Measurements from ENCODE around the gene ERCC3. TPM values are rescaled to one million over a fixed set of nuclear protein-coding genes. Genes with fewer than 3 reads are reported as not detected.

Gene ERCC3
- total RNA-seq, 1 experiment from 2014 or later, result 52.7 TPM

DNA sequence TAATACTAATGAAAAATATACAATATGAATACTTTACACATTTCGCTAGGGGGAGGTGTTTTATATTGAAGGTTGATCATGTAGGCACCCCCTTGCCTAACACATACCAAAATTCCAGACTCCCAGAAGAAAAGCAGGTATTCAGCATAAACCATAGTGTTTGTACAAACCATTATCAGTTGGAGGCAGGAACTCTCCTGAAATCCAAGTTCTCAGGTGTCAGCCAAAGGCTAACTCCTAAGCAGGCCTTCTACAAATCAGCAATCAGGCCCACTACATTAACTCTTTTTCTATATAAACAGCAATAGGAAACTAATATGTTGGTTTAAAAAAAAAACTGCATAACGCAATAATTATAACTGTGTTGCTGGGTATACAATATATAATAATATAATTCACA lies 49.3 kb upstream of the ERCC3 start:
- Histone ChIP-seq H2AFZ (ENCODE audit: low read depth, low read length, poor library complexity, severe bottlenecking) (no peak overlapping the region), H3K36me3 (ENCODE audit: control insufficient read depth in 1 of 2, insufficient read depth in 2 of 2, low read length in 2 of 2) (no peaks in the 10 kb centered on the region), H3K4me1 (ENCODE audit: control insufficient read depth in 1 of 2, insufficient read depth in 2 of 2, low read length in 2 of 2) (no peaks in the 10 kb centered on the region), H3K9me2 (ENCODE audit: insufficient read depth) (no peaks in the 10 kb centered on the region), H3K9ac (ENCODE audit: low read length) (no peak overlapping the region), H3K9me3 (ENCODE audit: control insufficient read depth in 1 of 2, insufficient read depth in 1 of 2, low read depth in 1 of 2, low read length in 2 of 2) (no peaks in the 10 kb centered on the region), H3K4me3 (replicated peaks in 1 of 2; ENCODE audit: low read depth in 1 of 2, low read length in 2 of 2) (no peak overlapping the region), H3K79me2 (ENCODE audit: insufficient read depth, low read length) (peaks cover 31% of the 10 kb centered on the region), H3K4me2 (ENCODE audit: low read length) (no peak overlapping the region), H4K20me1 (ENCODE audit: insufficient read depth) (no peaks in the 10 kb centered on the region), H3K27me3 (ENCODE audit: insufficient read depth, low read length) (no peaks in the 10 kb centered on the region), H3K27ac (ENCODE audit: low read depth, low read length) (no peak overlapping the region)
- CTCF ChIA-PET, result no interaction called here
- intact Hi-C loops (cut with micrococcal nuclease), result no loop called here
- TF ChIP-seq SIN3A (IDR thresholded peaks at IDR 0.05; ENCODE audit: low read depth), result no peak
- no peak for TF ChIP-seq ZNF274 (IDR thresholded peaks at IDR 0.05; ENCODE audit: low read depth, low read length)
- ATAC-seq (no peak), DNase-seq (ENCODE audit: low read depth, low spot score) (no peak)
- no TSS peak for BruUV-seq (replicated peaks)
- POLR2A ChIA-PET, result no interaction called here
- RAD21 ChIA-PET (ENCODE audit: low non-redundant PET in 1 of 2, low total read pairs in 2 of 2, uncharacterized antibody in 2 of 2, unreplicated experiment in 2 of 2), result no interaction called here

GRCh38 chr2:127342101-127342500 lies 48.2 kb upstream of the ERCC3 start:
- intact Hi-C loops (cut with micrococcal nuclease), result no loop called here
- Histone ChIP-seq H3K9ac (ENCODE audit: low read length) (no peak overlapping the region), H3K9me2 (ENCODE audit: insufficient read depth) (no peaks in the 10 kb centered on the region), H2AFZ (ENCODE audit: low read depth, low read length, poor library complexity, severe bottlenecking) (no peak overlapping the region), H3K79me2 (ENCODE audit: insufficient read depth, low read length) (peaks cover 30% of the 10 kb centered on the region), H3K27ac (ENCODE audit: low read depth, low read length) (no peak overlapping the region), H3K27me3 (ENCODE audit: insufficient read depth, low read length) (no peaks in the 10 kb centered on the region), H3K4me3 (replicated peaks in 1 of 2; ENCODE audit: low read depth in 1 of 2, low read length in 2 of 2) (no peak overlapping the region), H3K36me3 (ENCODE audit: control insufficient read depth in 1 of 2, insufficient read depth in 2 of 2, low read length in 2 of 2) (no peaks in the 10 kb centered on the region), H3K4me1 (ENCODE audit: control insufficient read depth in 1 of 2, insufficient read depth in 2 of 2, low read length in 2 of 2) (no peaks in the 10 kb centered on the region), H4K20me1 (ENCODE audit: insufficient read depth) (no peaks in the 10 kb centered on the region), H3K9me3 (ENCODE audit: control insufficient read depth in 1 of 2, insufficient read depth in 1 of 2, low read depth in 1 of 2, low read length in 2 of 2) (no peaks in the 10 kb centered on the region), H3K4me2 (ENCODE audit: low read length) (no peak overlapping the region)
- ChIA-PET RAD21 (ENCODE audit: low non-redundant PET in 1 of 2, low total read pairs in 2 of 2, uncharacterized antibody in 2 of 2, unreplicated experiment in 2 of 2) (no interaction called here), POLR2A (no interaction called here), CTCF (no interaction called here)
- no peak for ATAC-seq
- no peak for TF ChIP-seq SP1 (IDR thresholded peaks at IDR 0.05; ENCODE audit: low read depth)
- TF ChIP-seq ZNF274 (IDR thresholded peaks at IDR 0.05; ENCODE audit: low read depth, low read length), result no peak
- TF ChIP-seq EGR1 (IDR thresholded peaks at IDR 0.05; ENCODE audit: low read depth), result no peak
- no peak for TF ChIP-seq POLR2A (IDR thresholded peaks at IDR 0.05; ENCODE audit: borderline replicate concordance, extremely low read depth, insufficient read depth, insufficient read length)
- TF ChIP-seq POLR2AphosphoS5 (IDR thresholded peaks at IDR 0.05; ENCODE audit: low read depth, low read length), result no peak
- no peak for TF ChIP-seq ELF1 (IDR thresholded peaks at IDR 0.05; ENCODE audit: borderline replicate concordance, low read depth)
- no peak for TF ChIP-seq CBX3 (IDR thresholded peaks at IDR 0.05; ENCODE audit: low read depth)
- TF ChIP-seq RAD21 (IDR thresholded peaks at IDR 0.05; ENCODE audit: low read depth), result no peak
- TF ChIP-seq EZH2 (IDR thresholded peaks at IDR 0.05), result no peak
- no peak for TF ChIP-seq FOSL1 (IDR thresholded peaks at IDR 0.05; ENCODE audit: low read depth)
- TF ChIP-seq EZH2phosphoT487 (IDR thresholded peaks at IDR 0.05; ENCODE audit: borderline replicate concordance), result no peak
- no peak for TF ChIP-seq SRF (IDR thresholded peaks at IDR 0.05; ENCODE audit: low read depth)
- no peak for TF ChIP-seq ZFX (IDR thresholded peaks at IDR 0.05)
- TF ChIP-seq YY1 (IDR thresholded peaks at IDR 0.05; ENCODE audit: extremely low read depth, insufficient replicate concordance, low read depth, low read length), result no peak
- TF ChIP-seq, protein P1, sequence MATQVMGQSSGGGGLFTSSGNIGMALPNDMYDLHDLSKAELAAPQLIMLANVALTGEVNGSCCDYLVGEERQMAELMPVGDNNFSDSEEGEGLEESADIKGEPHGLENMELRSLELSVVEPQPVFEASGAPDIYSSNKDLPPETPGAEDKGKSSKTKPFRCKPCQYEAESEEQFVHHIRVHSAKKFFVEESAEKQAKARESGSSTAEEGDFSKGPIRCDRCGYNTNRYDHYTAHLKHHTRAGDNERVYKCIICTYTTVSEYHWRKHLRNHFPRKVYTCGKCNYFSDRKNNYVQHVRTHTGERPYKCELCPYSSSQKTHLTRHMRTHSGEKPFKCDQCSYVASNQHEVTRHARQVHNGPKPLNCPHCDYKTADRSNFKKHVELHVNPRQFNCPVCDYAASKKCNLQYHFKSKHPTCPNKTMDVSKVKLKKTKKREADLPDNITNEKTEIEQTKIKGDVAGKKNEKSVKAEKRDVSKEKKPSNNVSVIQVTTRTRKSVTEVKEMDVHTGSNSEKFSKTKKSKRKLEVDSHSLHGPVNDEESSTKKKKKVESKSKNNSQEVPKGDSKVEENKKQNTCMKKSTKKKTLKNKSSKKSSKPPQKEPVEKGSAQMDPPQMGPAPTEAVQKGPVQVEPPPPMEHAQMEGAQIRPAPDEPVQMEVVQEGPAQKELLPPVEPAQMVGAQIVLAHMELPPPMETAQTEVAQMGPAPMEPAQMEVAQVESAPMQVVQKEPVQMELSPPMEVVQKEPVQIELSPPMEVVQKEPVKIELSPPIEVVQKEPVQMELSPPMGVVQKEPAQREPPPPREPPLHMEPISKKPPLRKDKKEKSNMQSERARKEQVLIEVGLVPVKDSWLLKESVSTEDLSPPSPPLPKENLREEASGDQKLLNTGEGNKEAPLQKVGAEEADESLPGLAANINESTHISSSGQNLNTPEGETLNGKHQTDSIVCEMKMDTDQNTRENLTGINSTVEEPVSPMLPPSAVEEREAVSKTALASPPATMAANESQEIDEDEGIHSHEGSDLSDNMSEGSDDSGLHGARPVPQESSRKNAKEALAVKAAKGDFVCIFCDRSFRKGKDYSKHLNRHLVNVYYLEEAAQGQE (IDR thresholded peaks at IDR 0.05; ENCODE audit: low read depth), result no peak
- TF ChIP-seq, protein P2, sequence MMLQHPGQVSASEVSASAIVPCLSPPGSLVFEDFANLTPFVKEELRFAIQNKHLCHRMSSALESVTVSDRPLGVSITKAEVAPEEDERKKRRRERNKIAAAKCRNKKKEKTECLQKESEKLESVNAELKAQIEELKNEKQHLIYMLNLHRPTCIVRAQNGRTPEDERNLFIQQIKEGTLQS (IDR thresholded peaks at IDR 0.05), result no peak
- no peak for DNase-seq (ENCODE audit: low read depth, low spot score)
- no TSS peak for BruUV-seq (replicated peaks)
